Renal cortex interstitium (tissue), 15 donors: Measurements from ENCODE around the gene SUMO1. TPM values are rescaled to one million over a fixed set of nuclear protein-coding genes. Genes with fewer than 3 reads are reported as not detected.
"Not testable (repeated sequence)": the region's sequence is repeated elsewhere in the genome, so short reads cannot be mapped to it uniquely, and the experiment has no call there.

ENCODE experiments used
- DNase-seq, 11 donors: peaks; one replicate each; pipeline ENCODE4 v3.0.0-alpha.2; 2013; ENCODE audit warnings: low read depth in 9 of 11, low spot score in 4 of 11; ENCODE audit errors: extremely low read depth in 1 of 11
- long read RNA-seq, 16 experiments: transcript quantifications; one replicate each; lab custom pipeline, GENCODE V29; 2026
- polyA plus RNA-seq, 3 donors: library from polyadenylated mRNA; unstranded; fragments of 120-200 nt; gene quantifications; one replicate each; pipeline ENCODE4 v1.2.1, GENCODE V29; 2013; ENCODE audit not compliant: insufficient read length in 3 of 3

SUMO1 gene
- 100 to 1,000 TPM; 175 to 230 (median 190) TPM for polyA plus RNA-seq
- long read RNA-seq, donor 1, transcript SUMO1-203 (5 exons, 1,536 nt) = major isoform, 79 of 84 reads
- long read RNA-seq, donor 1, partial matches to known transcripts = 0 of 84 reads
- long read RNA-seq, donor 1, other reads (novel, unspliced or antisense) = 0 of 84 reads
- long read RNA-seq, donor 2, transcript SUMO1-203 (5 exons, 1,536 nt) = major isoform, 61 of 62 reads
- long read RNA-seq, donor 2, partial matches to known transcripts = 0 of 62 reads
- long read RNA-seq, donor 2, other reads (novel, unspliced or antisense) = 0 of 62 reads
- long read RNA-seq, donor 3, transcript SUMO1-203 (5 exons, 1,536 nt) = major isoform, 142 of 158 reads
- long read RNA-seq, donor 3, partial matches to known transcripts = 6 of 158 reads
- long read RNA-seq, donor 3, other reads (novel, unspliced or antisense) = 0 of 158 reads
- long read RNA-seq, donor 4, transcript SUMO1-203 (5 exons, 1,536 nt) = major isoform, 82 of 85 reads
- long read RNA-seq, donor 4, partial matches to known transcripts = 0 of 85 reads
- long read RNA-seq, donor 4, other reads (novel, unspliced or antisense) = 0 of 85 reads
- long read RNA-seq, donor 5 = 0 reads
- long read RNA-seq, donor 6, transcript SUMO1-203 (5 exons, 1,536 nt) = major isoform, 79 of 90 reads
- long read RNA-seq, donor 6, transcript SUMO1-202 (6 exons, 1,071 nt) = minor isoform, 5 of 90 reads
- long read RNA-seq, donor 6, partial matches to known transcripts = 0 of 90 reads
- long read RNA-seq, donor 6, other reads (novel, unspliced or antisense) = 0 of 90 reads
- long read RNA-seq, donor 7, transcript SUMO1-202 (6 exons, 1,071 nt) = minor isoform, 6 of 118 reads
- long read RNA-seq, donor 7, transcript SUMO1-203 (5 exons, 1,536 nt) = major isoform, 109 of 118 reads
- long read RNA-seq, donor 7, partial matches to known transcripts = 0 of 118 reads
- long read RNA-seq, donor 7, other reads (novel, unspliced or antisense) = 0 of 118 reads
- long read RNA-seq, donor 8, transcript SUMO1-203 (5 exons, 1,536 nt) = major isoform, 148 of 170 reads
- long read RNA-seq, donor 8, transcript SUMO1-202 (6 exons, 1,071 nt) = minor isoform, 7 of 170 reads
- long read RNA-seq, donor 8, partial matches to known transcripts = 5 of 170 reads
- long read RNA-seq, donor 8, other reads (novel, unspliced or antisense) = 0 of 170 reads
- long read RNA-seq, donor 9, transcript SUMO1-203 (5 exons, 1,536 nt) = major isoform, 80 of 88 reads
- long read RNA-seq, donor 9, partial matches to known transcripts = 0 of 88 reads
- long read RNA-seq, donor 9, other reads (novel, unspliced or antisense) = 0 of 88 reads
- long read RNA-seq, donor 10, transcript SUMO1-203 (5 exons, 1,536 nt) = major isoform, 92 of 105 reads
- long read RNA-seq, donor 10, partial matches to known transcripts = 8 of 105 reads
- long read RNA-seq, donor 10, other reads (novel, unspliced or antisense) = 0 of 105 reads
- long read RNA-seq, donor 11, transcript SUMO1-203 (5 exons, 1,536 nt) = major isoform, 59 of 65 reads
- long read RNA-seq, donor 11, partial matches to known transcripts = 0 of 65 reads
- long read RNA-seq, donor 11, other reads (novel, unspliced or antisense) = 0 of 65 reads
- long read RNA-seq, donor 12, transcript SUMO1-203 (5 exons, 1,536 nt) = major isoform, 30 of 32 reads
- long read RNA-seq, donor 12, partial matches to known transcripts = 0 of 32 reads
- long read RNA-seq, donor 12, other reads (novel, unspliced or antisense) = 0 of 32 reads
- long read RNA-seq, donor 13, transcript SUMO1-202 (6 exons, 1,071 nt) = minor isoform, 5 of 170 reads
- long read RNA-seq, donor 13, transcript SUMO1-205 (5 exons, 534 nt) = minor isoform, 7 of 170 reads
- long read RNA-seq, donor 13, transcript SUMO1-203 (5 exons, 1,536 nt) = major isoform, 147 of 170 reads
- long read RNA-seq, donor 13, partial matches to known transcripts = 6 of 170 reads
- long read RNA-seq, donor 13, other reads (novel, unspliced or antisense) = 0 of 170 reads
- long read RNA-seq, donor 14, transcript SUMO1-203 (5 exons, 1,536 nt) = major isoform, 79 of 276 reads
- long read RNA-seq, donor 14, partial matches to known transcripts = 187 of 276 reads
- long read RNA-seq, donor 14, other reads (novel, unspliced or antisense) = 0 of 276 reads
- long read RNA-seq, donor 15, transcript SUMO1-203 (5 exons, 1,536 nt) = major isoform, 47 of 52 reads
- long read RNA-seq, donor 15, partial matches to known transcripts = 0 of 52 reads
- long read RNA-seq, donor 15, other reads (novel, unspliced or antisense) = 0 of 52 reads
- long read RNA-seq, donor 16, transcript SUMO1-203 (5 exons, 1,536 nt) = major isoform, 245 of 949 reads
- long read RNA-seq, donor 16, transcript SUMO1-205 (5 exons, 534 nt) = minor isoform, 11 of 949 reads
- long read RNA-seq, donor 16, transcript SUMO1-201 (4 exons, 831 nt) = minor isoform, 5 of 949 reads
- long read RNA-seq, donor 16, transcript SUMO1-202 (6 exons, 1,071 nt) = minor isoform, 7 of 949 reads
- long read RNA-seq, donor 16, partial matches to known transcripts = 611 of 949 reads
- long read RNA-seq, donor 16, other reads (novel, unspliced or antisense) = 70 of 949 reads

DNA sequence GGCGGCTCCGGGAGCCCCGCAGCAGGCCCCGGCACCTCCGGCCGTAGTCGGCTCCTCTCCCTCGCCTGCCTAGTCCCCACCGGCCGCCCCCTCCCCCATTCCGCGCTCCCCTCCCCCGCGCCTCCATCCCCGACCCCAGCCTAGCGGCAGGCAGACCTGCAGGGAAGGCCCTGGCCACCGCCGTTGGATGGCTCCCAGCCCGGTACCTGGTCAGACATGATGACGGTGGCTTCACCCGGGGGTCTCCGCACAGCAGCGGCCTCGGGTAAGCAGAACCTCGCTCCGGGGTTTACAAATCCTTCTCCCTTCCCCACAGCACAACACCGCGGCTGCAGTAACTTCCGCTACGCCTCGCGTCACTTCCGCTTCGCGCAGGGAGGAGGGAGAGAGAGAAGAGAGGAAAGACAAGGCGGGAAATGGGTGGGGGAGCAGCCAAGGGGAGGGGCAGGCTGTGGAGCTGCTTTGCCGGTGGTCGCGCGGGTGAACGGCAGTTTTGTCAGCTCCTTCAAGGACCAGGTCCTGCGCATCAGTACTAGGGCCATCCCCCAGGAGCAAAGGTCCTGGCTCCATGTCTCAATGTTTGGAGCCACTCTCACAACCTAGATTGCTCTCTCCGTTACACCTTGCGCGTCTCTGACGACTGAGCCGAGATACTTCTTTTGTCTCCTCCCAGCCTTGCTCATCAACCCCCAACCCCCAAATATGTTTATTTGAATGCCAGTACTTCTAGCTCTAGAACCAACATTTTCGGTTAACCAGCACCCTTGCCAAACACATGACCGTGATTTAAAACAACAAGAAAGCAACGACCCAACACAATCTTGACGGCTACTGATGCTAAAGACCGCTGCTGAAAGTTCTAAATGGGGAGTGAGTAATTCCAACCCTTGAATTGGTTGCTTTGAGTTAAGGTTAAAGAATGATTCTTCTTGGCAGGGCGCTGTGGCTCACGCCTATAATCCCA lies at the start of gene SUMO1:
SUMO1 (minus strand) TSS at position 364 of the 964 bp plus-strand sequence; CDS start at position 218, 146 bp downstream.
- DNase-seq = peak; percentile 89 to 97 (median 94)

DNA sequence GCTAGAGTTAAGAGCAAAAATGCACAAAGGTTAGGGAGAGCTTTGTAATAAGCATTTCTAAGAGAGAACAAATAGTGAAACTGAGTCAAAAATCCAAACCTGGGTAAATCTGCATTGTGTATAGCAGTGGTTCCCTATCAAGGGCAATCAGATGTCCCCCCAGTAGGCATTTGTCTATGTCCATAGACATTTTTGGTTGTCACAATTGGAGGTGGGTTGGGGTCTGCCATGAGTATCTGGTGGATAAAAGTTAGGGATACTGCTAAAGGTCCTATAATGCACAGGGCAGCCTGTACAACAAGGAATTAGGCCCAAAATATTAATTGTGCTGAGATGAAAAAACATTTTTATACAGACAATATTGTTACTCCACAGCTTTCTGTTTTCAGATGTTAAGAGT lies 48.2 kb upstream of the SUMO1 start:
- DNase-seq = no peak

DNA sequence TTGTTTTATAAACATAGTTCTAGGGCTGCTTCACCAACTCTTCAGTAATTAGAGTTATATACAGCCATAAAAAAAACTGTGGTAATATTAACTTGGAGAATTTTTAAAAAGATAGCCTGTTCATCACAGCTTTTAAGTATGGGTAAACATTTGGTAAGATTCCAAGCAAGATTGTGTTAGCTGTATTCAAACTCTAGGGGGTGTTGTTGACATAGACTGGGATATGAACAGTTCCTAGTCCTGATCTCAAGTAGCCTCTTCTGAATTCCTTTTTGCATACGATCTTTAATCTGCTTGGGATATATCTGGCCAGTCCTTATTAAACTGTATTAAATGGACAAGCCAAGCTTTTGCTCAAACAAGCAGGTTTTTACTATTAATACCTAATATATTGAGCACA lies 40.5 kb upstream of the SUMO1 start:
- peak in 1 of 11 donors; percentile 36 for DNase-seq

DNA sequence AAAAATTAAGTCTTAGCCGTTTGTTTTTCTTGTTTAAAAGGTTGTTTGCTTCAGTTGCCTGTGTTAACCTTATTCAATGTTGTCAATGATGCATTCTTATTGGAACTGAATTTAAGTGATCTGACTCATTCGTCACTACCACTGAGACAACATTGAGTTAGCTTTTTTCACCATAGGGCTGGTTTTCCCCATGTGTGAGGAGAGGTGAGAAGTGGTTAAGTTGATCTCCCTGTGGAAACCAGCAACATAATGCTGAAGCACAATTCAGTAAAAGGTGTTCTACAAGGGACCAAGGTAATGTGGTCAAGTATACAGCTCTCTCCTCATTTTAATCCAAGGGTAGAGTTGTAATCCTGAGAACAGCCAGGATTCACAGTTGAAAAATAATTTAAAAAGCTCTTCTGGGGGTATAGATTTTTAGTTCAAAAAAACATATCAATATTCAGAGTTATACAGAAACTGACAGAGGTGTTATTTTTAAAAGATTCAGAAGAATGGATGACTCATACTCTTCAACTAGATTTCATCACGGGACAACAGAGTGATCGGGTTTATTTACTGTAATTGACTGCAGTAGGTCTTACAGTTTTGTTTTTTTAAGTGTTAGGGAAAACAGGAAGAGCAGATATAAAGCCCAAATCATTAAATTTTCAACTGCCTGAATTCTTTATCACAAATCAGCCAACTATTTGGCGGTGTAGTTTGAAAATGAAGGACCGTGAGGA lies 39.8 kb upstream of the SUMO1 start:
- DNase-seq = no peak

DNA sequence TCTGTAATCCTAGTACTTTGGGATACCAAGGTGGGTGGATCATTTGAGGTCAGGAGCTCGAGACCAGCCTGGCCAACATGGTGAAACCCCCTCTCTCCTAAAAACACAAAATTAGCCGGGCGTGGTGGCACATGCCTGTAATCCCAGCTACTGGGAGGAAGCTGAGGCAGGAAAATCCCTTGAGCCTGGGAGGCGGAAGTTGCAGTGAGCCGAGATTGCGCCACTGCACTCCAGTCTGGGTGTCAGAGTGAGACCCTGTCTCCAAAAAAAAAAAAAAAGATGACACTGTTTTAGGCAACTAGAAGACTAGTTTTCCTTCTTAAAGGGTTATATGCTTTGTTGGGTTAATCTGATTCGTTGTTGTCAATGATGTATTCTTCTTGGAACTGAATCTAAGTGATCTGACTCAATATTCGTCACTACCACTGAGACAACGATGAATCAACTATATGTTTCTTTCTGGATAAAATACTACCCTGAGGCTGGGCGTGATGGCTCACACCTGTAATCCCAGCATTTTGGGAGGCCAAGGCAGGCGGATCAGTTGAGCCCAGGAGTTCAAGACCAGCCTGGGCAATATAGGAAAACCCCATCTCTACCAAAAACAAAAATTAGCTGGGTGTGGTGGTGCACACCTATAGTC lies 37.8 kb upstream of the SUMO1 start:
- not testable (repeated sequence) for DNase-seq

DNA sequence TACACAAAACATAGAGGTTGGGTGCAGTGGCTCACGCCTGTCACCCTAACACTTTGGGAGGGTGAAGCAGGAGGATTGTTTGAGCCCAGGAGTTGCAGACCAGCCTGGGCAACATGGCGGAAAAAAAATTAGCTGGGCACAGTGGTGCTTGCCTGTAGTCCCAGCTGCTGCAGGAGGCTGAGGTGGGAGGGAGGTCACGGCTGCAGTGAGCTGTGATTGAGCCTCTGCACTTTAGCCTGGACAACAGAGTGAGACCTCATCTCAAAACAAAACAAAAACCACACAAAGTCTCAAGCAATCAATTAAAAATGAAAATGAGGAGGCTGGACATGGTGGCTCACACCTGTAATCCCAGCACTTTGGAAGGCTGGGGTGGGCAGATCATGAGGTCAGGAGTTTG lies 32.1 kb upstream of the SUMO1 start:
- DNase-seq = no peak

DNA sequence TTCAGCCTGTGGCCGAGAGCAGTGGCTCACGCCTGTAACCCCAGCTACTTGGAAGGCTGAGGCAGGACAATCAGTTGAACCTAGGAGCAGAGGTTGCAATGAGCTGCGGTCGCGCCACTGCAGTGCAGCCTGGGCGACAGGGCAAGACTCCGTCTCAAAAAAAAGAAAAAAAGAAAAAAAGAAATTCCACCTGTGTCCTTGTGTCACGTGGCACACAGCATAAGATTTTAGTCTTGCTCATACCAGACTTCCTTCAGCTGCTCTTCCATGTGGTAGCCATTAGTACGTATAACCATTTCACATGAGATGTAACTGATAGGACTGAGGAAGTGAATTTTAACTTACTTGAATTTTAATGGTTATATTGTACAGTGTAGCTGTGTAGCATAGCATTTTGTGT lies 31.2 kb upstream of the SUMO1 start:
- no peak for DNase-seq

DNA sequence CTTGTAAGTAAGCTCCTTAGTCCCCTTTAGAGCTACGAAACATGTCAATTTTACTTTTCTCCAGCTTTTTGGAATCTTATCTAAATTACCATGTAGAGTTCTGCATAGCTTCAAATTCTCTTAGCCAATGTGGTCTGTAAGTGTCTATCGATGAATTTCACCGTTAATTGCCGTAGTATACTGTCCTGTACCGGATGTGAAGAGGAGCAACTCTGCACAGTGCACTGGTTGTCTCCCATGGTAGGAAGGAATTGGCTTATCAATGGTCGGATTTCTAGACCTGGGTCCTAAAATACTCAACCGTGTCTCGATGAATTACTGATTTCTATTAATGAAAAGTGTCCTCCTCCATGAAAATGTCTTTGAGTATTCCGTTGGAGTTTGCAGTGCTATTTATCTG lies 29.1 kb upstream of the SUMO1 start:
- no peak for DNase-seq

DNA sequence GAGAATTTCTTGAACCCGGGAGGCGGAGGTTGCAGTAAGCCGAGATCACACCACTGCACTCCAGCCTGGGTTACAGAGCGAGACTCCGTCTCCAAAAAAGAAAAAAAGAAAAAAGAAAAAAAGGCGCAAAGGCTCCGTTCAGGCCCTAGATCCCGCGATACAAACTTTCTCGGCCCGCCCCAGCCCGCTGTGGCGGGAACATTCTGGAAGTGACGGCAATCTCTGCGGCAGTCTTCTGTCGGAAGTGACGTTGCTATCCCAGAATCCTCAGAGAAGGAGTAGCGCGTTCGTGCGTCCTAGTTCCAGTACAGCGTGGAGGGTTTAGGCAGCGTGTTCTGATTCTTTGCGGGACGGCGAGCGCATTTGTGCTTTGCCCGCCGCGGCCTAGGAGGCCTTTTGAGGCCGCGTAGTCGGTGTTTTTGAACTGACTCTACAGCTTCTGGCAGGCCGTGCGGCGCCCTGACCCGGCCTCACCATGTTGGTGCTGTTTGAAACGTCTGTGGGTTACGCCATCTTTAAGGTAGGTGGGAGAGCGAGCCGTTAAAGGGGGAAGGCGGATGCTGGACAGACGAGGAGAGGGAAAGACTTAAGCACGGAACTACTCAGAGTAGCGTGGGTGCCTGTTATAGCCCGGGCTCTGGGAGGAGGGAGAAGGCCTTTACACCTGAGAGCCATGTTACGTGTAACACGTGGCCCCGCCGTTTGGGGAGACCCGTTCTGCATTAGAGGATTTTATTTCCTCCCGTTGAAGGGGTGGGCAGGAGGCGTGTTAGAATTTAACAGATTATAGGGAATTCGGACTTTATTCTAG lies 27.3 kb upstream of the SUMO1 start, which contains the start of gene NOP58:
NOP58 (plus strand) TSS at position 297 of the 811 bp plus-strand sequence; CDS start at position 476, 179 bp downstream.
- DNase-seq = peak; percentile 91 to 97 (median 96)

DNA sequence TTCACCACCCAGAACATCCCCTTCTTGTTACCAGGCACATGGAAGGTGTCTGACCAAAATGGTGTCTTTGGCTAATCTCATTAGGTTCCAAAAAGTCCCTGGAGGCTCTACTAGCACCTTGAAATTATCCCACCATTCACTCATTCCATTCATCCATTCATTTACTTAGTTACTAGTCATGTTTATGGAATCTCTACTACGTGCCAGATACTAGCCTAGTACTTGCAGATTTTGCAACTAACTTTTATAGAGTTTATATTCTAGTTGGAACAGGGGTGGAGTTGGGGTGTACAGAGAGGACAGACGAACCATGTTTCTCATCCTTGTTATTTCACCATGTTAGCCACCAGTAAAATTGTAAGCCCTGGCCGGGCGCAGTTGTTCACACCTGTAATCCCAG lies 23.1 kb upstream of the SUMO1 start:
- DNase-seq = no peak

DNA sequence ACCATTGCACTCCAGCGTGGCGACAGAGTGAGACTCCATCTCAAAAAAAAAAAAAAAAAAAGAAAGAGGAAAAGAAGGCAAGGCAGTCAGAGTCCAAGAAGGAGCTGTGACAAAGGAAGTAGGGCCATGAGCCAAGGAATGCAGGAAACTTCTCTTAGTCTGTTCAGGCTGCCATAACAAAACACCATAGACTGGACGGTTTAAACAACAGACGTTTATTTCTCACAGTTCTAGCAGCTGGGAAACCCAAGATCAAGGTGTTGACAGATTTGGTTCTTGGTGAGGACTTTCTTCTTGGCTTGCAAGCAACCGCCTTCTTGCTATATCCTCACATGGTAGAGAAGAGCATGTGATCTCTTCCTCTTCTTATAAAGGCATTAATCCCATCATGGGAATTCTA lies 13.1 kb upstream of the SUMO1 start:
- no peak for DNase-seq

DNA sequence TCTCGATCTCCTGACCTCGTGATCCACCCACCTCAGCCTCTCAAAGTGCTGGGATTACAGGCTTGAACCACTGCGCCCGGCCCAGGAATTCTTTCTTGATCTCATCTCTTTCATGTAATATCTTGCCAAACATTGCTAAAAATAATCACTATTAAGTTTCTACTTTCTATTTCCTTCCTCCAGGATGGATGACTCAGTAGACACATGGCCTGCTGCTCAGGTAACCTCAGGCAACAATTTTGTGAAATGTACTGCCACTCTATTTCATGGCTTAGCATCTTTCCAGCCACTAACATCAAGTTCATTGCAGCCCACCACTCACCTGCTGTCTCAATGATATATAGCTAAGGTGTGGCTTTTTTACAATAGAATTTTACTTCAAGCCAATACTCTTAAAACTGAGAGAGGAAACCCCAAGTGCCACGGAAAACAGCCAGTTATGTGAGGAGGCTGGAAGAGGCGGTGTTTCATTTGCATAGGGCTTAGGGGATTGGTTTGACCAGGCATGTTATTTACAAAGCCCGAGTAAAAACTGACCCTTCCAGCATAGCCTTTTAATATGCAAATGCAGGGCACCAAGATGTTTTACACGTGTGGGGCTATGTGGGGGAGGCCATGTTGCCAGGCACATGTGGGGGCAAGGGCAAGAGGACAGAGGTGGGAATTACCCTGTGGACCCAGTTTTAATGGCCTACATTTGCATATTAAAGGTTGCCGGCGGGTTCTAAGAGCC lies 11.3 kb upstream of the SUMO1 start:
- DNase-seq = no peak

DNA sequence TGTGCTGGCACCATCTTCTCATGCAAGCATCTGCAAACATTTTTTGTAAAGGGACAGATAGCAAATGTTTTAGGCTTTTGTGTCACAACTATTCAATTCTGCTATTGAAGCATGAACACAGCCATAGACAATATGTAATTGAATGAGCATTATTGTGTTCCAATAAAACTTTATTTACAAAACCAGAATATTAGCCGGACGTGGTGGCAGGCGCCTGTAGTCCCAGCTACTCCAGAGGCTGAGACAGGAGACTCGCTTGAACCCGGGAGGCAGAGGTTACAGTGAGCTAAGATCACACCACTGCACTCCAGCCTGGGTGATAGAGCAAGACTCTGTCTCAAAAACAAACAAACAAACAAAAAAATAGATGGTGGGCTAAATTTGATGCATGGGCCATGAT lies 9.3 kb upstream of the SUMO1 start:
- DNase-seq = not testable (repeated sequence)
